Renal cortex interstitium (tissue), 15 donors: ENCODE data around the gene FAM236D. TPM values are rescaled to one million over a fixed set of nuclear protein-coding genes. Genes with fewer than 3 reads are reported as not detected.
"Not testable (repeated sequence)": the region's sequence is repeated elsewhere in the genome, so short reads cannot be mapped to it uniquely, and the experiment has no call there.

ENCODE experiments used
- DNase-seq, 11 donors: peaks; one replicate each; pipeline ENCODE4 v3.0.0-alpha.2; 2013; ENCODE audit warnings: low read depth in 9 of 11, low spot score in 4 of 11; ENCODE audit errors: extremely low read depth in 1 of 11
- long read RNA-seq, 16 experiments: transcript quantifications; one replicate each; lab custom pipeline, GENCODE V29; 2026
- polyA plus RNA-seq, 3 donors: library from polyadenylated mRNA; unstranded; fragments of 120-200 nt; gene quantifications; one replicate each; pipeline ENCODE4 v1.2.1, GENCODE V29; 2013; ENCODE audit not compliant: insufficient read length in 3 of 3

The FAM236D gene
- polyA plus RNA-seq: not detected
- long read RNA-seq, donor 1: 0 reads
- long read RNA-seq, donor 2: 0 reads
- long read RNA-seq, donor 3: 0 reads
- long read RNA-seq, donor 4: 0 reads
- long read RNA-seq, donor 5: 0 reads
- long read RNA-seq, donor 6: 0 reads
- long read RNA-seq, donor 7: 0 reads
- long read RNA-seq, donor 8: 0 reads
- long read RNA-seq, donor 9: 0 reads
- long read RNA-seq, donor 10: 0 reads
- long read RNA-seq, donor 11: 0 reads
- long read RNA-seq, donor 12: 0 reads
- long read RNA-seq, donor 13: 0 reads
- long read RNA-seq, donor 14: 0 reads
- long read RNA-seq, donor 15: 0 reads
- long read RNA-seq, donor 16: 0 reads

DNA sequence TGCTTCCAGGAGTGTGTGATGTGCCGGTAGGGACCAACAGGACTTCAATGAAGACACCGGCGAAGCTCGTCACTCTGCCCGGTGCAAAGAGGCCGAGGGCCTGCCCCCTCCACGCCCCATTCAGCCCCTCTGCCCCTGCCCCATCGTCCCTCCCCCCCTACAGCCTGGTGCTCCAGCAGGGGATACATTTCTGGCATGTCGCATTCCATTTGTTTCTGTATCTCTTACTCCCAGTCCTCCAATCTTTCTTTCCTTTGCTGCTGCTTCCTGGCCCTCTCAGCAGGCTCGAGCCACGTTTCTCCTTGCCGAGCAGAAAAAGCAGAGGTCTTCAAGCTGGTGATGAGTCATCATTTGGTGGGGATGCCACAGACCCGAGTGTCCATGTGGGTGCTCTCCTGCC is at the start of gene FAM236D:
FAM236D (minus strand) TSS at position 101 of the 400 bp plus-strand sequence; CDS start at position 1, 100 bp downstream.
- DNase-seq: not testable (repeated sequence)

DNA sequence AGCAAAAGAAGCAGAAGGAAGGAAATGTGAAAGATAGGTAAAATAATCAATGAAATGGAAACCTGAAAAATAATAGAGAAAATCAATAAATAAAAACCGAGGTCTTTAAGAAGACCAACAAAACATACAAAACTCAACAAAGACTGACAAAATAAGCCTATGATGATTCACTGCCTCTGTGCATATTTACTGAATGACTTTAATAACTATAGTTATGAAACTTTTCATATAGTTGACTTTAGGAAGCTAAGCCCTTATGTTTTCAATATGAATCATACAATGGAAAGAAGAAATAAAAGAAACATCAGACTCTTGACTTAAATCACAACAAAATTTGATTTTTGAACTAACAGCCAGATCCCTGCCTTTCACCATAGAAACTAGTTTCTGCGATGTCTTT is 29.5 kb upstream of the FAM236D start:
- not testable (repeated sequence) for DNase-seq

GRCh38 chrX:72830701-72831100 is 22.7 kb upstream of the FAM236D start:
- not testable (repeated sequence) for DNase-seq

DNA sequence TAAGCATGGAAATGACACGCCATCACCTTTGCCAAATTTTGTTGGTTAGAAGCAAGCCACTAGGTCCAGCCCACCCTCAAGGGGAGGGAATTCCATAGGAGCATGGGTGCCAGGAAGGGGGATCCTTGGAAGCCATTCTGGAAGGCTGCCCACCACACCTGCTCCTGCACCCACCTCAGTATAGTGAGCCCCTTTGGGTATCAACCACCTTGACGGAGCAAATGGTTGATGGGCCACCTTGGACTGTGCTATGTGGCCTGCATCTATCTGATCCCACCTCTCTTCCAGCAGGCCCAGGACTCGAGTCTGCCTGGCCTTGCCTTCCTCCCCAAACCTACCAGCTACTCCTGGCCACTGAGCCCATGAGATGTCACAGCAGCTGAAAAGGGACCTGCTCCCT is 17.6 kb downstream of the FAM236D start:
- not testable (repeated sequence) for DNase-seq

- DNase-seq: not testable (repeated sequence)
Measured at GRCh38 chrX:72788142-72788541, 19.9 kb downstream of the FAM236D start.

- not testable (repeated sequence) for DNase-seq
Measured at GRCh38 chrX:72783964-72784363, 24.0 kb downstream of the FAM236D start.

- DNase-seq: not testable (repeated sequence)
Measured at GRCh38 chrX:72783365-72783936, 24.6 kb downstream of the FAM236D start.

DNA sequence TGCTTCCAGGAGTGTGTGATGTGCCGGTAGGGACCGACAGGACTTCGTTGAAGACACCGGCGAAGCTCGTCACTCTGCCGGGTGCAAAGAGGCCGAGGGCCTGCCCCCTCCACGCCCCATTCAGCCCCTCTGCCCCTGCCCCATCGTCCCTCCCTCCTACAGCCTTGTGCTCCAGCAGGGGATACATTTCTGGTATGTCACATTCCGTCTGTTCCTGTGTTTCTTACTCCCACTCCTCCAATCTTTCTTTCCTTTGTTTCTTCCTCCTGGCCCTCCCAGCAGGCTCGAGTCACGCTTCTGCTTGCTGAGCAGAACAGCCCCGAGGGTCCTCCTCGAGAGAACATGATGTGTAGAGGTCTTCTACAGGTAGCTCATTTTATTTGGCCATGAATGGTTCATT is 25.4 kb downstream of the FAM236D start, which contains the start of gene FAM236B:
FAM236B (minus strand) TSS at position 101 of the 400 bp plus-strand sequence; CDS start at position 1, 100 bp downstream.
- not testable (repeated sequence) for DNase-seq

DNA sequence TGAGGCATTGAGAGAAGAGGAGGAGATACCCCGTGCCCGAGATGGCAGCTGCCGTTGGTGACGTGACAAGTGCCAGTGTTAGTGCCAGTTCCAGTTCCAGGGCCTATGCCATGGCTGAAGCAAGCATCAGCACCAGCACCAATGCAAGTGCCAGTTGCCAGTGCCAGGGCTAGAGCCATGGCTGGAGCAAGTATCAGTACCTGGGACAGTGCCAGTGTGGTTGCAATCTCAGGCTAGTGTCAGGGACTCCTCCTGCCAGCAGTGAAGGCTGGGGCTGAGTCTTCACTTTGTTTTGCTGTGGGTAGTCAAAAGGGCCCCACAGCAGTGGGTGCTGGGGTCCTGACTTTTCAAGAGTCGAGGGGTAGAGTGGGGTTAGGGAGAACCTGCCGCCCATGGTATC is 29.9 kb downstream of the FAM236D start:
- not testable (repeated sequence) for DNase-seq

DNA sequence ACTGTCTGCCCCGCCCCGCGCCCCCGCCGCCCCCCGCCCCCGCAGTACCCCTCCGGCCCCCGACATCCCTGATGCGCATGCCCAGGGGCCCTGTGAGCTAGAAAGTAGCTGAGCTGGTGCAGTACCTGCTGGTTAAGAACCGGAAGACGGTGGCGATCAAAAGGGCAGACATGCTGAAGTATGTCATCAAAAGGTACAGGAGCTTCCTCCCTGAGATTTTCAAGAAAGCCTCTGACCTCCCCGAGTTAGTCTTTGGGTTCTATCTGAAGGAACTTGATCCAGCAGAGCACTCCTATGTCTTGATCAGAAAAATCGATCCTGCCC is 30.6 kb downstream of the FAM236D start:
- not testable (repeated sequence) for DNase-seq

- not testable (repeated sequence) for DNase-seq
Measured at GRCh38 chrX:72776653-72777466, 31.1 kb downstream of the FAM236D start, which contains the start of gene DMRTC1B. Gene DMRTC1B (plus strand): TSS chrX:72776890. CDS start chrX:72845136, 68,246 bp downstream.

DNA sequence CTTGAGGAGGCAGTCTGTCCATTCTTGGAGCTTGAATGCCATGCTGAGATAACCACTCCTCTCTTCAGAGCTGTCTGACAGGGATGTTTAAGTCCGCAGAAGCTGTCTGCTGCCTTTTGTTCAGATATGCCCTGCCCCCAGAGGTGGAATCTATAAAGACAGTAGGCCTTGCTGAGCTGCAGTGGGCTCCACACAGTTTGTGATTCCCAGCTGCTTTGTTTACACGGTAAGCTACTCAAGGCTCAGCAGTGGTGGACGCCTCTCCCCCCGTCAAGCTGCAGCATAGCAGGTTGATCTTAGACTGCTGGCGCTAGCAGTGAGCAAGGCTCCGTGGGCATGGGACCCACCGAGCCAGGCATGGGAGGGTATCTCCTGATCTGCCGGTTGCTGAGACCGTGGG is 47.6 kb downstream of the FAM236D start:
- not testable (repeated sequence) for DNase-seq

Other genes starting within 250 kb of the FAM236D start
- gene HDAC8, start 235.4 kb downstream of the FAM236D start, polyA plus RNA-seq: 10 to 100 TPM; 30.5 to 40.8 (median 36.4) TPM
- gene PHKA1, start 93.9 kb downstream of the FAM236D start, polyA plus RNA-seq: 1 to 10 TPM; 5.3 to 5.9 (median 5.6) TPM
- gene DMRTC1B, start 31.3 kb downstream of the FAM236D start, polyA plus RNA-seq: 1 to 10 TPM; 4.0 to 4.8 (median 4.6) TPM
- not detected for gene FAM236B, start 25.6 kb downstream of the FAM236D start, polyA plus RNA-seq
- not detected for gene FAM236C, start 104.4 kb upstream of the FAM236D start, polyA plus RNA-seq
- under 1 TPM in 2 of 3 donors, not detected in 1; 0.45 to 0.80 TPM for gene FAM236A, start 130.0 kb upstream of the FAM236D start, polyA plus RNA-seq
- gene DMRTC1, start 135.6 kb upstream of the FAM236D start, polyA plus RNA-seq: under 1 TPM; 0.30 to 0.57 (median 0.34) TPM
- under 1 TPM in 1 of 3 donors, not detected in 2; 0.06 TPM for gene PABPC1L2B, start 194.7 kb upstream of the FAM236D start, polyA plus RNA-seq